SK-N-MC (cell line): ENCODE results near the gene SDK2.

ENCODE experiments used
- EZH2 ChIP-seq: fragments of 200-600 bp; sonication (generic); IDR thresholded peaks from one replicate; pipeline ENCODE4 v1.6.1; 2017; ENCODE audit warnings: antibody characterized with exemption
- FOXP2 ChIP-seq: optimal IDR thresholded peaks from 2 replicates; pipeline ENCODE3; 2011; ENCODE audit warnings: mild to moderate bottlenecking, moderate library complexity; ENCODE audit not compliant: insufficient read depth; ENCODE audit errors: extremely low read length, control extremely low read depth
- POLR2AphosphoS5 ChIP-seq: IDR thresholded peaks from 2 replicates; pipeline ENCODE4 v1.6.1; 2012; ENCODE audit warnings: mild to moderate bottlenecking, low read depth, low read length, borderline replicate concordance

GRCh38 chr17:73539166-73539565 is 105.1 kb downstream of the SDK2 start:
- TF ChIP-seq EZH2 (no peak), POLR2AphosphoS5 (no peak), FOXP2 (no peak)
